Endothelial cell of umbilical vein (primary cell): ENCODE measurements around the gene MED29. TPM values are rescaled to one million over a fixed set of nuclear protein-coding genes. Genes with fewer than 3 reads are reported as not detected.

Experiments used
- BruUV-seq: library from RNA; stranded (reverse); fragments of 400-500 nt; replicated peaks from 2 replicates; lab custom pipeline; 2021; lab: Mats Ljungman, UMichigan
- CTCF ChIA-PET: fragments of 300-600, 350-600 bp; sonication (Branson Sonifier 250); formaldehyde crosslinking; loops from one replicate; lab custom pipeline; 2021; ENCODE audit warnings: antibody characterized with exemption, inconsistent platforms; lab: Charles Lee
- POLR2A ChIA-PET: fragments of 300-600, 350-600 bp; sonication (Branson Sonifier 250); formaldehyde crosslinking; loops from one replicate; lab custom pipeline; 2021; ENCODE audit warnings: antibody characterized with exemption, inconsistent platforms; lab: Charles Lee
- DNase-seq: peaks from one replicate; pipeline ENCODE4 v3.0.0-alpha.2; 2011; ENCODE audit warnings: low read depth, low spot score
- FAIRE-seq: peaks from 2 replicates; lab custom pipeline; 2011; peaks lifted over from hg19 to GRCh38; lab: Jason Lieb, UNC
- H2AFZ ChIP-seq: 2 replicates; pipeline ENCODE4 v1.6.0; 2012; ENCODE audit warnings: low read depth, low read length, control low read depth, inconsistent platforms
- H3K27ac ChIP-seq: 2 replicates; pipeline ENCODE4 v1.5.1; 2011; ENCODE audit warnings: low read depth, mild to moderate bottlenecking, control low read depth, low read length, moderate library complexity; ENCODE audit not compliant: insufficient read depth
- H3K27me3 ChIP-seq, 2 experiments: 2 replicates each; pipeline versions ENCODE4 v1.6.0 to v1.6.1; 2011; ENCODE audit warnings: low read length in 2 of 2, mixed read lengths in 1 of 2; ENCODE audit not compliant: control insufficient read depth in 2 of 2, insufficient read depth in 2 of 2
- H3K36me3 ChIP-seq, 2 experiments: 2 replicates in 1 of 2; 3 replicates in 1 of 2; pipeline ENCODE4 v1.5.1; 2011; ENCODE audit warnings: low read length in 2 of 2, mild to moderate bottlenecking in 1 of 2, moderate library complexity in 1 of 2; ENCODE audit not compliant: control insufficient read depth in 2 of 2, insufficient read depth in 2 of 2; ENCODE audit errors: extremely low read depth in 1 of 2
- H3K4me1 ChIP-seq: 3 replicates; pipeline ENCODE4 v1.5.1; 2011; ENCODE audit warnings: mild to moderate bottlenecking, low read length; ENCODE audit not compliant: control insufficient read depth, insufficient read depth; ENCODE audit errors: extremely low read depth
- H3K4me2 ChIP-seq: 2 replicates; pipeline ENCODE4 v1.6.1; 2011; ENCODE audit warnings: low read length, control low read depth, mixed read lengths; ENCODE audit not compliant: insufficient read depth
- H3K4me3 ChIP-seq, 3 experiments: fragments of 200-600 bp in 1 of 3; sonication (generic), shearing (Covaris generic) in 1 of 3; replicated peaks in 1 of 3; 2 replicates each; pipeline ENCODE4 v1.5.1; 2011 to 2016; ENCODE audit warnings: control low read depth in 3 of 3, low read length in 3 of 3, mild to moderate bottlenecking in 2 of 3, inconsistent platforms in 1 of 3, low read depth in 1 of 3, moderate library complexity in 1 of 3; ENCODE audit not compliant: insufficient read depth in 1 of 3
- H3K79me2 ChIP-seq: 2 replicates; pipeline ENCODE4 v1.6.0; 2012; ENCODE audit warnings: low read length, inconsistent platforms; ENCODE audit not compliant: control insufficient read depth, insufficient read depth
- H3K9ac ChIP-seq: replicated peaks from 2 replicates; pipeline ENCODE3; 2011; ENCODE audit warnings: low read length, control low read depth; ENCODE audit not compliant: insufficient read depth; ENCODE audit errors: extremely low read depth
- H3K9me1 ChIP-seq: replicated peaks from 3 replicates; pipeline ENCODE4 v1.6.0; 2011; ENCODE audit warnings: mild to moderate bottlenecking, low read length; ENCODE audit not compliant: control insufficient read depth, insufficient read depth; ENCODE audit errors: extremely low read depth
- H3K9me3 ChIP-seq: replicated peaks from 2 replicates; pipeline ENCODE4 v1.5.1; 2012; ENCODE audit warnings: low read length, inconsistent platforms; ENCODE audit not compliant: control insufficient read depth, insufficient read depth
- H4K20me1 ChIP-seq: replicated peaks from 2 replicates; pipeline ENCODE3; 2011; ENCODE audit warnings: mild to moderate bottlenecking, low read length; ENCODE audit not compliant: control insufficient read depth, insufficient read depth; ENCODE audit errors: extremely low read depth
- CTCF ChIP-seq, 2 donors: IDR thresholded peaks; 1 replicate in 1 of 2; 2 replicates in 1 of 2; pipeline ENCODE4 v1.5.1; 2011; ENCODE audit warnings: low read length in 2 of 2, mild to moderate bottlenecking in 2 of 2, moderate library complexity in 2 of 2, control low read depth in 1 of 2, inconsistent platforms in 1 of 2, low read depth in 1 of 2; ENCODE audit not compliant: insufficient read depth in 1 of 2; ENCODE audit errors: extremely low read depth in 1 of 2
- EZH2 ChIP-seq: IDR thresholded peaks from 2 replicates; pipeline ENCODE4 v1.6.1; 2012; ENCODE audit warnings: borderline replicate concordance, low read depth, mild to moderate bottlenecking, moderate library complexity, low read length, inconsistent platforms; ENCODE audit not compliant: severe bottlenecking
- FOS ChIP-seq: IDR thresholded peaks from 2 replicates; pipeline ENCODE4 v1.6.1; 2011; ENCODE audit warnings: mild to moderate bottlenecking, low read length, moderate library complexity, borderline replicate concordance; ENCODE audit not compliant: insufficient read depth
- GATA2 ChIP-seq: IDR thresholded peaks from 2 replicates; pipeline ENCODE4 v1.7.0; 2011; ENCODE audit warnings: low read depth, mild to moderate bottlenecking, moderate library complexity, mixed read lengths, low read length; ENCODE audit not compliant: insufficient read length, insufficient read depth
- JUN ChIP-seq: IDR thresholded peaks from 2 replicates; pipeline ENCODE4 v1.6.1; 2011; ENCODE audit warnings: borderline replicate concordance, low read depth; ENCODE audit not compliant: insufficient read length, insufficient read depth
- MYC ChIP-seq: IDR thresholded peaks from one replicate; pipeline ENCODE4 v1.6.1; 2011; ENCODE audit warnings: mild to moderate bottlenecking, low read depth, low read length
- POLR2A ChIP-seq: IDR thresholded peaks from 2 replicates; pipeline ENCODE4 v1.6.1; 2012; ENCODE audit warnings: low read depth, mild to moderate bottlenecking, control low read depth, low read length
- POLR2AphosphoS5 ChIP-seq: IDR thresholded peaks from 2 replicates; pipeline ENCODE4 v1.6.1; 2012; ENCODE audit warnings: low read depth, mild to moderate bottlenecking, control low read depth, low read length, moderate library complexity; ENCODE audit not compliant: insufficient read depth
- dilution Hi-C: fragments of 300-500 bp; cut with MboI; formaldehyde crosslinking; loops from one replicate; pipeline ENCODE4 v1.15.0; 2019; ENCODE audit warnings: low sequenced_read_pairs; ENCODE audit not compliant: extremely low pct_ligation_motif_present
- intact Hi-C: fragments of 100-400 bp; cut with micrococcal nuclease; formaldehyde crosslinking; loops from one replicate; pipeline ENCODE4 v1.10.0; 2022
- polyA plus RNA-seq, 4 experiments: library from polyadenylated mRNA; depleted of rRNA in 3 of 4; stranded (reverse) in 3 of 4; unstranded in 1 of 4; fragments of >200 nt; gene quantifications; 2 replicates each; pipeline versions ENCODE4 v1.2.1 to v1.2.3, GENCODE V29; 2011 to 2012; ENCODE audit warnings: missing spikeins in 1 of 4
- total RNA-seq: library from RNA; stranded (reverse); gene quantifications from 2 replicates; pipeline ENCODE4 v1.2.3, GENCODE V29; 2021

MED29 gene
- total and polyA plus RNA-seq, 2 donors (not counting 3 experiments of a cell fraction or from before 2014, with no cell fraction given), result 25.5 to 50.4 TPM

GRCh38 chr19:39412867-39413271, 21.7 kb downstream of the MED29 start:
- CTCF ChIA-PET, result interaction anchor here (1.5 to 2.3 kb wide), 3 partner anchors 11 to 23 kb away, joined by 4 to 147 read pairs (median 13); partner anchors contain the start of gene RPS16
- POLR2A ChIA-PET, result interaction anchor here (1.9 to 2.2 kb wide), 2 partner anchors 23 kb away, joined by 15 to 18 read pairs; partner anchors contain the start of gene RPS16

More at GRCh38 chr19:39412867-39413271, 21.7 kb downstream of the MED29 start:
- Histone ChIP-seq H3K36me3 (peaks cover 0 to 10% of the 10 kb centered on the region in 2 experiments), H3K9me1 (no peaks in the 10 kb centered on the region), H3K9ac (peak overlapping the region; percentile 97), H4K20me1 (no peaks in the 10 kb centered on the region), H3K79me2 (peaks cover 24% of the 10 kb centered on the region), H3K27ac (peak overlapping the region; percentile 87), H2AFZ (peak overlapping the region; percentile 38), H3K9me3 (no peaks in the 10 kb centered on the region), H3K4me2 (peak overlapping the region; percentile 56), H3K27me3 (no peaks in the 10 kb centered on the region), H3K4me1 (peaks cover 38% of the 10 kb centered on the region), H3K4me3 (peak overlapping the region; percentile 66 to 94 (median 83))
- FAIRE-seq (no peak), DNase-seq (no peak)
- dilution Hi-C loops (no loop called here), intact Hi-C loops (loop anchor here (1.0 kb wide), 7 partner anchors 11 to 288 kb away; partner anchors contain the start of genes EID2B, PAK4 and SAMD4B)
- TF ChIP-seq POLR2AphosphoS5 (no peak), GATA2 (no peak), JUN (no peak), CTCF (IDR thresholded peaks at IDR 0.05; ENCODE audit: extremely low read depth in 1 of 2, insufficient read depth in 1 of 2, low read depth in 1 of 2, low read length in 2 of 2) (no peak), EZH2 (no peak), MYC (no peak), FOS (no peak), POLR2A (peak; percentile 1)
- TSS peak; percentile 27 for BruUV-seq
